Measurements from ENCODE around the gene LRBA. TPM values are rescaled to one million over a fixed set of nuclear protein-coding genes. Genes with fewer than 3 reads are reported as not detected.
A peak's percentile ranks its signal among the peaks of the same experiment; 100 is the strongest.

Gene LRBA
- total and polyA plus RNA-seq, 9 of the 15 experiments (the other 6 are each of a cell fraction or from before 2014, with no cell fraction given), result 24.2 to 88.7 (median 59.7) TPM

DNA sequence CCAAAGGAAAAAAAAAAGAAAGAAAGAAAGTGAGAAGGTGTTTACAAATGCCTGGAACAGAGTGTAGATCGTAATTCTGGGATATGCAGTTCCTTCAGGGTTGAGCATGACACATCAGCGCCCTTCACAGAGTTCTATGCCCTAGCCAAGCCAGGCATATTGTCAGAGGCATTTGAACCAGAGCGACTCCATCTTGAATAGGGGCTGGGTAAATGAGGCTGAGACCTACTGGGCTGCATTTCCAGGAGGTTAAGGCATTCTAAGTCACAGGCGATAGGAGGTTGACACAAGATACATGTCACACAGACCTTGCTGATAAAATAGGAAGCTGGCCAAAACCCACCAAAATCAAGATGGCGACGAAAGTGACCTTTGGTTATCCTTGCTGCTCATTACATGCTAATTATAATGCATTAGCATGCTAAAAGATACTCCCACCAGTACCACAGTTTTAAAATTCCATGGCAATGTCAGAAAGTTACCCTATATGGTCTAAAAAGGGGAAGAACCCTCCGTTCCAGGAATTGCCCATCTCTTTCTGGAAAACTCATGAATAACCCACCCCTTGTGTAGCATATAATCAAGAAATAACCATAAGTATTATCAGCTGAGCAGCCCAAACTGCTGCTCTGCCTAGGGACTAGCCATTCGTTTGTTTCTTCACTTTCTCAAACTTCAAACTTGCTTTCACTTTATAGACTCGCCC is 23.5 kb upstream of the LRBA start (continued):
- TF ChIP-seq POLR2AphosphoS2 (IDR thresholded peaks at IDR 0.05; ENCODE audit: low read length), result no peak
- TF ChIP-seq MAFF (IDR thresholded peaks at IDR 0.05; ENCODE audit: low read length), result no peak
- no peak for TF ChIP-seq SIN3A (IDR thresholded peaks at IDR 0.05; ENCODE audit: borderline replicate concordance in 2 of 2, control insufficient read depth in 1 of 2, low read depth in 2 of 2, low read length in 2 of 2)
- no peak for TF ChIP-seq BCOR (IDR thresholded peaks at IDR 0.05)
- TF ChIP-seq, protein P1, sequence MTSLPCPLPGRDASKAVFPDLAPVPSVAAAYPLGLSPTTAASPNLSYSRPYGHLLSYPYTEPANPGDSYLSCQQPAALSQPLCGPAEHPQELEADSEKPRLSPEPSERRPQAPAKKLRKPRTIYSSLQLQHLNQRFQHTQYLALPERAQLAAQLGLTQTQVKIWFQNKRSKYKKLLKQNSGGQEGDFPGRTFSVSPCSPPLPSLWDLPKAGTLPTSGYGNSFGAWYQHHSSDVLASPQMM (CRISPR knock-in tag; IDR thresholded peaks at IDR 0.05), result no peak
- peak; percentile 99 for TF ChIP-seq ZNF589 (CRISPR knock-in tag; IDR thresholded peaks at IDR 0.05; ENCODE audit: low read depth)
- TF ChIP-seq SMARCA5 (IDR thresholded peaks at IDR 0.05), result no peak
- no peak for TF ChIP-seq FOXA3 (CRISPR knock-in tag; conservative IDR thresholded peaks at IDR 0.05 in 1 of 2, IDR thresholded peaks at IDR 0.05 in 1 of 2)
- no peak for TF ChIP-seq NR2F6 (CRISPR knock-in tag; IDR thresholded peaks at IDR 0.05)
- no peak for TF ChIP-seq U2AF2 (optimal IDR thresholded peaks at IDR 0.05; ENCODE audit: low read depth, low read length)
- TF ChIP-seq BHLHE40 (IDR thresholded peaks at IDR 0.05; ENCODE audit: low read length), result no peak
- TF ChIP-seq SAFB (IDR thresholded peaks at IDR 0.05; ENCODE audit: borderline replicate concordance, low read depth, low read length), result no peak
- TF ChIP-seq, protein P2, sequence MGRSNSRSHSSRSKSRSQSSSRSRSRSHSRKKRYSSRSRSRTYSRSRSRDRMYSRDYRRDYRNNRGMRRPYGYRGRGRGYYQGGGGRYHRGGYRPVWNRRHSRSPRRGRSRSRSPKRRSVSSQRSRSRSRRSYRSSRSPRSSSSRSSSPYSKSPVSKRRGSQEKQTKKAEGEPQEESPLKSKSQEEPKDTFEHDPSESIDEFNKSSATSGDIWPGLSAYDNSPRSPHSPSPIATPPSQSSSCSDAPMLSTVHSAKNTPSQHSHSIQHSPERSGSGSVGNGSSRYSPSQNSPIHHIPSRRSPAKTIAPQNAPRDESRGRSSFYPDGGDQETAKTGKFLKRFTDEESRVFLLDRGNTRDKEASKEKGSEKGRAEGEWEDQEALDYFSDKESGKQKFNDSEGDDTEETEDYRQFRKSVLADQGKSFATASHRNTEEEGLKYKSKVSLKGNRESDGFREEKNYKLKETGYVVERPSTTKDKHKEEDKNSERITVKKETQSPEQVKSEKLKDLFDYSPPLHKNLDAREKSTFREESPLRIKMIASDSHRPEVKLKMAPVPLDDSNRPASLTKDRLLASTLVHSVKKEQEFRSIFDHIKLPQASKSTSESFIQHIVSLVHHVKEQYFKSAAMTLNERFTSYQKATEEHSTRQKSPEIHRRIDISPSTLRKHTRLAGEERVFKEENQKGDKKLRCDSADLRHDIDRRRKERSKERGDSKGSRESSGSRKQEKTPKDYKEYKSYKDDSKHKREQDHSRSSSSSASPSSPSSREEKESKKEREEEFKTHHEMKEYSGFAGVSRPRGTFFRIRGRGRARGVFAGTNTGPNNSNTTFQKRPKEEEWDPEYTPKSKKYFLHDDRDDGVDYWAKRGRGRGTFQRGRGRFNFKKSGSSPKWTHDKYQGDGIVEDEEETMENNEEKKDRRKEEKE (IDR thresholded peaks at IDR 0.05; ENCODE audit: borderline replicate concordance in 1 of 2, control insufficient read depth in 1 of 2, low read depth in 2 of 2, low read length in 1 of 2), result no peak
- no peak for TF ChIP-seq ARID2 (IDR thresholded peaks at IDR 0.05)
- no peak for TF ChIP-seq HDAC6 (IDR thresholded peaks at IDR 0.05; ENCODE audit: low read depth, low read length)
- TF ChIP-seq, protein P3, sequence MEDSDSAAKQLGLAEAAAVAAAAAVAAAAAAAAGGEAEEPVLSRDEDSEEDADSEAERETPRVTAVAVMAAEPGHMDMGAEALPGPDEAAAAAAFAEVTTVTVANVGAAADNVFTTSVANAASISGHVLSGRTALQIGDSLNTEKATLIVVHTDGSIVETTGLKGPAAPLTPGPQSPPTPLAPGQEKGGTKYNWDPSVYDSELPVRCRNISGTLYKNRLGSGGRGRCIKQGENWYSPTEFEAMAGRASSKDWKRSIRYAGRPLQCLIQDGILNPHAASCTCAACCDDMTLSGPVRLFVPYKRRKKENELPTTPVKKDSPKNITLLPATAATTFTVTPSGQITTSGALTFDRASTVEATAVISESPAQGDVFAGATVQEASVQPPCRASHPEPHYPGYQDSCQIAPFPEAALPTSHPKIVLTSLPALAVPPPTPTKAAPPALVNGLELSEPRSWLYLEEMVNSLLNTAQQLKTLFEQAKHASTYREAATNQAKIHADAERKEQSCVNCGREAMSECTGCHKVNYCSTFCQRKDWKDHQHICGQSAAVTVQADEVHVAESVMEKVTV (CRISPR knock-in tag; IDR thresholded peaks at IDR 0.05), result no peak
- TF ChIP-seq, protein P4, sequence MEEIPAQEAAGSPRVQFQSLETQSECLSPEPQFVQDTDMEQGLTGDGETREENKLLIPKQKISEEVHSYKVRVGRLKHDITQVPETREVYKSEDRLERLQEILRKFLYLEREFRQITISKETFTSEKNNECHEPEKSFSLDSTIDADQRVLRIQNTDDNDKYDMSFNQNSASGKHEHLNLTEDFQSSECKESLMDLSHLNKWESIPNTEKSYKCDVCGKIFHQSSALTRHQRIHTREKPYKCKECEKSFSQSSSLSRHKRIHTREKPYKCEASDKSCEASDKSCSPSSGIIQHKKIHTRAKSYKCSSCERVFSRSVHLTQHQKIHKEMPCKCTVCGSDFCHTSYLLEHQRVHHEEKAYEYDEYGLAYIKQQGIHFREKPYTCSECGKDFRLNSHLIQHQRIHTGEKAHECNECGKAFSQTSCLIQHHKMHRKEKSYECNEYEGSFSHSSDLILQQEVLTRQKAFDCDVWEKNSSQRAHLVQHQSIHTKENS (CRISPR knock-in tag; IDR thresholded peaks at IDR 0.05), result no peak
- peak; percentile 82; the same call in 1 of the 2 replicates for TF ChIP-seq ZBTB17 (CRISPR knock-in tag; IDR thresholded peaks at IDR 0.05)
- TF ChIP-seq ILF3 (IDR thresholded peaks at IDR 0.05; ENCODE audit: borderline replicate concordance), result no peak
- TF ChIP-seq ZNF551 (CRISPR knock-in tag; IDR thresholded peaks at IDR 0.05), result no peak
- TF ChIP-seq ZNF274 (IDR thresholded peaks at IDR 0.05; ENCODE audit: borderline replicate concordance, low read depth, low read length), result no peak
- no peak for TF ChIP-seq SRSF7 (optimal IDR thresholded peaks at IDR 0.05; ENCODE audit: low read depth, low read length)
- TF ChIP-seq HCFC1 (IDR thresholded peaks at IDR 0.05; ENCODE audit: low read depth, low read length), result no peak

Measured in K562 (cell line).